Caco-2 (cell line): ENCODE measurements around the gene A1CF. TPM values are rescaled to one million over a fixed set of nuclear protein-coding genes. Genes with fewer than 3 reads are reported as not detected.

ENCODE experiments used
- Bru-seq: library from RNA; stranded (reverse); fragments of 400-500 nt; gene quantifications from one replicate; lab custom pipeline; 2021; lab: Mats Ljungman, UMichigan
- BruChase-seq, 2 experiments: library from RNA; stranded (reverse); fragments of 400-500 nt; gene quantifications; one replicate each; lab custom pipeline; 2021; lab: Mats Ljungman, UMichigan
- BruUV-seq: library from RNA; stranded (reverse); fragments of 400-500 nt; replicated peaks from 2 replicates; lab custom pipeline; 2021; lab: Mats Ljungman, UMichigan
- CTCF ChIA-PET: fragments of 300-600 bp; sonication (Branson Sonifier 250); formaldehyde crosslinking; loops from one replicate; lab custom pipeline; 2022; ENCODE audit warnings: antibody characterized with exemption; lab: Charles Lee
- POLR2A ChIA-PET: fragments of 300-600 bp; sonication (Branson Sonifier 250); formaldehyde crosslinking; loops from one replicate; lab custom pipeline; 2022; ENCODE audit warnings: antibody characterized with exemption; lab: Charles Lee
- DNase-seq, 2 experiments: peaks; one replicate each; pipeline versions ENCODE4 v3.0.0 to v3.0.0-alpha.2; 2020 to 2022
- H3K27me3 ChIP-seq: replicated peaks from 2 replicates; pipeline ENCODE4 v1.6.0; 2011; ENCODE audit warnings: low read length; ENCODE audit not compliant: control insufficient read depth, insufficient read depth
- H3K36me3 ChIP-seq: 2 replicates; pipeline ENCODE4 v1.5.1; 2011; ENCODE audit warnings: low read length; ENCODE audit not compliant: control insufficient read depth, insufficient read depth
- H3K4me1 ChIP-seq: fragments of 250-450 bp; sonication (Bioruptor Pico); 2 replicates; pipeline ENCODE4 v1.5.1; 2020; ENCODE audit warnings: mild to moderate bottlenecking
- H3K4me3 ChIP-seq: 2 replicates; pipeline ENCODE4 v1.5.1; 2011; ENCODE audit warnings: low read depth, mild to moderate bottlenecking, control low read depth, low read length
- H3K9me3 ChIP-seq: fragments of 250-450 bp; sonication (Bioruptor Pico); 2 replicates; pipeline ENCODE4 v1.5.1; 2020; ENCODE audit warnings: mild to moderate bottlenecking, moderate library complexity
- H3K27ac Mint-ChIP-seq: one replicate; pipeline ENCODE4 v1.8.0; 2022; ENCODE audit warnings: mixed read lengths; ENCODE audit not compliant: unreplicated experiment
- H3K27me3 Mint-ChIP-seq: one replicate; pipeline ENCODE4 v1.8.0; 2022; ENCODE audit warnings: mixed read lengths; ENCODE audit not compliant: insufficient read depth, unreplicated experiment
- H3K36me3 Mint-ChIP-seq: one replicate; pipeline ENCODE4 v1.8.0; 2022; ENCODE audit warnings: mild to moderate bottlenecking, mixed read lengths; ENCODE audit not compliant: insufficient read depth, unreplicated experiment
- H3K4me1 Mint-ChIP-seq: one replicate; pipeline ENCODE4 v1.8.0; 2022; ENCODE audit warnings: low read depth, mixed read lengths; ENCODE audit not compliant: unreplicated experiment
- H3K4me3 Mint-ChIP-seq: one replicate; pipeline ENCODE4 v1.8.0; 2022; ENCODE audit warnings: mild to moderate bottlenecking, moderate library complexity, mixed read lengths; ENCODE audit not compliant: unreplicated experiment
- H3K9me3 Mint-ChIP-seq: one replicate; pipeline ENCODE4 v1.8.0; 2022; ENCODE audit warnings: mixed read lengths; ENCODE audit not compliant: unreplicated experiment
- CTCF ChIP-seq, 2 experiments: fragments of 200-600 bp in 1 of 2; IDR thresholded peaks; 1 replicate in 1 of 2; 2 replicates in 1 of 2; pipeline versions ENCODE4 v1.5.1 to v1.8.0; 2011 to 2022; ENCODE audit warnings: antibody characterized with exemption in 1 of 2, control low read depth in 1 of 2, inconsistent platforms in 1 of 2, low read depth in 1 of 2, low read length in 1 of 2, mild to moderate bottlenecking in 1 of 2, moderate library complexity in 1 of 2; ENCODE audit not compliant: insufficient read depth in 1 of 2, severe bottlenecking in 1 of 2, unreplicated experiment in 1 of 2
- intact Hi-C: fragments of 100-400 bp; cut with micrococcal nuclease; formaldehyde crosslinking; loops from one replicate; pipeline ENCODE4 v1.10.0; 2022; ENCODE audit not compliant: unreplicated experiment
- long read RNA-seq: library from polyadenylated mRNA; stranded (forward); transcript quantifications from one replicate; pipeline ENCODE4 v2.0.0, GENCODE V29; 2022
- total RNA-seq: library from RNA; stranded (reverse); gene quantifications from 2 replicates; pipeline ENCODE4 v1.2.3, GENCODE V29; 2022

A1CF gene
- total RNA-seq, result 29.9 and 36.0 TPM in 2 replicates
- percentile 80 among the genes with signal in this experiment for Bru-seq, nascent RNA
- percentile 81 among the genes with signal in this experiment for BruChase-seq, experiment 1, labeled RNA remaining after a 2-hour chase
- percentile 78 among the genes with signal in this experiment for BruChase-seq, experiment 2, labeled RNA remaining after a 6-hour chase
- long read RNA-seq, full-length matches to known transcripts, result 12 of 51 reads
- long read RNA-seq, partial matches to known transcripts, result 14 of 51 reads
- long read RNA-seq, other reads (novel, unspliced or antisense), result 25 of 51 reads

- Mint-ChIP-seq H3K27me3 (no peaks in the 10 kb centered on the region), H3K36me3 (peaks cover 5% of the 10 kb centered on the region), H3K4me3 (peak within 1 kb of the TSS; percentile 85), H3K9me3 (no peaks in the 10 kb centered on the region), H3K27ac (peak within 1 kb of the TSS; percentile 86), H3K4me1 (peaks cover 15% of the 10 kb centered on the region)
- intact Hi-C loops, result loop anchor here (1.0 kb wide), 1 partner anchor 30 kb away; no protein-coding TSS in a partner anchor
- no peaks in the 10 kb centered on the region for H3K27me3 ChIP-seq
- peak within 1 kb of the TSS; percentile 55 for H3K4me3 ChIP-seq
- H3K36me3 ChIP-seq, result no peaks in the 10 kb centered on the region
- ChIA-PET POLR2A (interaction anchor here (1.0 kb wide), 1 partner anchor 18 kb away, joined by 3 read pairs; no protein-coding TSS in a partner anchor), CTCF (interaction anchor here (1.2 kb wide), 1 partner anchor 53 kb away, joined by 5 read pairs; no protein-coding TSS in a partner anchor)
- TF ChIP-seq CTCF (IDR thresholded peaks at IDR 0.05; ENCODE audit: insufficient read depth in 1 of 2, low read depth in 1 of 2, low read length in 1 of 2, severe bottlenecking in 1 of 2, unreplicated experiment in 1 of 2), result no peak
- H3K4me1 ChIP-seq, result peaks cover 33% of the 10 kb centered on the region
- H3K9me3 ChIP-seq, result no peaks in the 10 kb centered on the region
- BruUV-seq, result TSS peak; percentile 73
- DNase-seq, result peak; percentile 53 to 67
Measured at GRCh38 chr10:50885097-50885859, at the start of gene A1CF. A1CF (minus strand) TSS chr10:50885627; CDS start chr10:50859940, 25,687 bp downstream.

GRCh38 chr10:50931948-50932431 lies 46.6 kb upstream of the A1CF start:
- ChIA-PET POLR2A (no interaction called here), CTCF (no interaction called here)
- intact Hi-C loops, result loop anchor here (1.0 kb wide), 1 partner anchor 143 kb away; no protein-coding TSS in a partner anchor
- Histone ChIP-seq H3K9me3 (no peaks in the 10 kb centered on the region), H3K4me3 (no peak overlapping the region), H3K36me3 (no peaks in the 10 kb centered on the region), H3K27me3 (no peaks in the 10 kb centered on the region), H3K4me1 (no peaks in the 10 kb centered on the region)
- peak in 1 of 2 experiments; percentile 10 for DNase-seq
- Mint-ChIP-seq H3K4me3 (no peak overlapping the region), H3K36me3 (no peaks in the 10 kb centered on the region), H3K4me1 (no peaks in the 10 kb centered on the region), H3K27ac (no peak overlapping the region), H3K27me3 (peaks cover 28% of the 10 kb centered on the region), H3K9me3 (no peaks in the 10 kb centered on the region)
- TF ChIP-seq CTCF (IDR thresholded peaks at IDR 0.05; ENCODE audit: insufficient read depth in 1 of 2, low read depth in 1 of 2, low read length in 1 of 2, severe bottlenecking in 1 of 2, unreplicated experiment in 1 of 2), result peak in 1 of 2 experiments; percentile 43
- no TSS peak for BruUV-seq

- intact Hi-C loops, result no loop called here
- H3K4me1 ChIP-seq, result no peaks in the 10 kb centered on the region
- no peak overlapping the region for H3K4me3 ChIP-seq
- DNase-seq, result no peak
- Mint-ChIP-seq H3K27ac (no peak overlapping the region), H3K4me1 (no peaks in the 10 kb centered on the region), H3K27me3 (peaks cover 17% of the 10 kb centered on the region), H3K4me3 (no peak overlapping the region), H3K9me3 (peaks cover 8% of the 10 kb centered on the region), H3K36me3 (no peaks in the 10 kb centered on the region)
- POLR2A ChIA-PET, result no interaction called here
- TF ChIP-seq CTCF (IDR thresholded peaks at IDR 0.05; ENCODE audit: insufficient read depth in 1 of 2, low read depth in 1 of 2, low read length in 1 of 2, severe bottlenecking in 1 of 2, unreplicated experiment in 1 of 2), result no peak
- no peaks in the 10 kb centered on the region for H3K9me3 ChIP-seq
- H3K27me3 ChIP-seq, result no peaks in the 10 kb centered on the region
- no peaks in the 10 kb centered on the region for H3K36me3 ChIP-seq
- no TSS peak for BruUV-seq
- CTCF ChIA-PET, result no interaction called here
Measured at GRCh38 chr10:50929670-50930069, 44.2 kb upstream of the A1CF start.
